Activated CD8-positive, alpha-beta memory T cell treated with anti-CD3 and anti-CD28 coated beads, Interleukin-2, amount 10 ng/mL, durations not matched to agents 7 days and 5 days (primary cell): Measurements from ENCODE around the gene PPP1R3D. TPM values are rescaled to one million over a fixed set of nuclear protein-coding genes. Genes with fewer than 3 reads are reported as not detected.

ENCODE experiments used
- ATAC-seq: fragments of 150-1000 bp; cut with Tn5 transposase; one replicate; pipeline ENCODE4 v1.10.0; 2021; ENCODE audit warnings: moderate library complexity
- CTCF ChIA-PET: fragments of 350-600 bp; sonication (Branson Sonifier 250); formaldehyde crosslinking; loops from one replicate; lab custom pipeline; 2021; ENCODE audit warnings: antibody characterized with exemption; lab: Charles Lee
- DNase-seq: peaks from one replicate; pipeline ENCODE4 v3.0.0-alpha.2; 2020
- H3K27ac Mint-ChIP-seq: one replicate; pipeline ENCODE4 v1.8.0; 2021; ENCODE audit warnings: mild to moderate bottlenecking, mixed read lengths
- H3K27me3 Mint-ChIP-seq: one replicate; pipeline ENCODE4 v1.8.0; 2021; ENCODE audit warnings: mixed read lengths
- H3K36me3 Mint-ChIP-seq: one replicate; pipeline ENCODE4 v1.8.0; 2021; ENCODE audit warnings: mild to moderate bottlenecking, mixed read lengths
- H3K4me1 Mint-ChIP-seq: one replicate; pipeline ENCODE4 v1.8.0; 2021; ENCODE audit warnings: mixed read lengths
- H3K4me3 Mint-ChIP-seq: one replicate; pipeline ENCODE4 v1.8.0; 2021; ENCODE audit warnings: mild to moderate bottlenecking, moderate library complexity, mixed read lengths
- H3K9me3 Mint-ChIP-seq: one replicate; pipeline ENCODE4 v1.8.0; 2022; ENCODE audit warnings: low read depth, mixed read lengths
- total RNA-seq, 2 experiments: library from RNA; stranded (reverse); gene quantifications; one replicate each; pipeline ENCODE4 v1.2.3, GENCODE V29; 2021

PPP1R3D gene
- total RNA-seq, 2 experiments from 2014 or later, result 8.5 to 8.7 TPM

- Mint-ChIP-seq H3K36me3 (peaks cover 12% of the 10 kb centered on the region), H3K27ac (no peak overlapping the region), H3K4me3 (no peak overlapping the region), H3K27me3 (no peaks in the 10 kb centered on the region), H3K9me3 (no peaks in the 10 kb centered on the region), H3K4me1 (peaks cover 36% of the 10 kb centered on the region)
- DNase-seq, result no peak
- ATAC-seq, result no peak
- CTCF ChIA-PET, result interaction anchor here (1.5 to 3.5 kb wide), 2 partner anchors 11 to 112 kb away, joined by 3 to 14 read pairs; partner anchors contain the start of gene SYCP2
Measured at GRCh38 chr20:59944726-59945125, 4.6 kb upstream of the PPP1R3D start.

- H3K9me3 Mint-ChIP-seq, result no peaks in the 10 kb centered on the region
- H3K27ac Mint-ChIP-seq, result no peak overlapping the region
- peaks cover 37% of the 10 kb centered on the region for H3K4me1 Mint-ChIP-seq
- ATAC-seq, result no peak
- CTCF ChIA-PET, result interaction anchor here (1.2 to 2.7 kb wide), 3 partner anchors 7 to 116 kb away, joined by 3 to 15 read pairs (median 6); no protein-coding TSS in a partner anchor
- peaks cover 21% of the 10 kb centered on the region for H3K36me3 Mint-ChIP-seq
- H3K4me3 Mint-ChIP-seq, result no peak overlapping the region
- no peak for DNase-seq
- no peaks in the 10 kb centered on the region for H3K27me3 Mint-ChIP-seq
Measured at GRCh38 chr20:59942245-59942644, 2.1 kb upstream of the PPP1R3D start.

- H3K27ac Mint-ChIP-seq, result peak overlapping the region; percentile 99
- no peak for ATAC-seq
Measured at GRCh38 chr20:59940956-59941294, 820 bp upstream of the PPP1R3D start.

GRCh38 chr20:59939879-59940128 is 301 bp downstream of the PPP1R3D start:
- Mint-ChIP-seq H3K36me3 (peaks cover 19% of the 10 kb centered on the region), H3K4me1 (peaks cover 48% of the 10 kb centered on the region), H3K4me3 (peak overlapping the region; percentile 99), H3K27me3 (no peaks in the 10 kb centered on the region), H3K27ac (peak overlapping the region; percentile 99), H3K9me3 (no peaks in the 10 kb centered on the region)
- CTCF ChIA-PET, result interaction anchor here (0.8 to 2.7 kb wide), 10 partner anchors 8 to 322 kb away, joined by 3 to 15 read pairs (median 4); no protein-coding TSS in a partner anchor
- DNase-seq (no peak), ATAC-seq (peak; percentile 20)

More at GRCh38 chr20:59940956-59941294, 820 bp upstream of the PPP1R3D start:
- no peak for DNase-seq
- Mint-ChIP-seq H3K27me3 (no peaks in the 10 kb centered on the region), H3K4me1 (peaks cover 41% of the 10 kb centered on the region), H3K36me3 (peaks cover 21% of the 10 kb centered on the region), H3K4me3 (peak overlapping the region; percentile 99), H3K9me3 (no peaks in the 10 kb centered on the region)
- CTCF ChIA-PET, result interaction anchor here (0.7 to 2.7 kb wide), 8 partner anchors 9 to 321 kb away, joined by 3 to 15 read pairs (median 6); no protein-coding TSS in a partner anchor

- H3K4me1 Mint-ChIP-seq, result peaks cover 50% of the 10 kb centered on the region
- H3K27ac Mint-ChIP-seq, result peak overlapping the region; percentile 58
- peaks cover 16% of the 10 kb centered on the region for H3K36me3 Mint-ChIP-seq
- H3K4me3 Mint-ChIP-seq, result peak overlapping the region; percentile 99
- H3K9me3 Mint-ChIP-seq, result no peaks in the 10 kb centered on the region
- CTCF ChIA-PET, result interaction anchor here (0.8 to 2.7 kb wide), 6 partner anchors 8 to 117 kb away, joined by 3 to 15 read pairs (median 6); no protein-coding TSS in a partner anchor
- ATAC-seq (no peak), DNase-seq (no peak)
- no peaks in the 10 kb centered on the region for H3K27me3 Mint-ChIP-seq
Measured at GRCh38 chr20:59939052-59939878, 840 bp downstream of the PPP1R3D start.

- Mint-ChIP-seq H3K4me3 (peak overlapping the region; percentile 74), H3K27ac (peak overlapping the region; percentile 58), H3K4me1 (peaks cover 52% of the 10 kb centered on the region), H3K27me3 (no peaks in the 10 kb centered on the region), H3K36me3 (peaks cover 13% of the 10 kb centered on the region), H3K9me3 (no peaks in the 10 kb centered on the region)
- CTCF ChIA-PET, result no interaction called here
- no peak for ATAC-seq
- DNase-seq, result no peak
Measured at GRCh38 chr20:59938696-59939051, 1.4 kb downstream of the PPP1R3D start.

- peaks cover 52% of the 10 kb centered on the region for H3K4me1 Mint-ChIP-seq
- H3K9me3 Mint-ChIP-seq, result no peaks in the 10 kb centered on the region
- ATAC-seq, result no peak
- H3K4me3 Mint-ChIP-seq, result peak overlapping the region; percentile 74
- no peaks in the 10 kb centered on the region for H3K27me3 Mint-ChIP-seq
- no peak for DNase-seq
- CTCF ChIA-PET, result interaction anchor here (1.0 to 1.8 kb wide), 2 partner anchors 23 to 119 kb away, joined by 3 to 6 read pairs; no protein-coding TSS in a partner anchor
- peaks cover 13% of the 10 kb centered on the region for H3K36me3 Mint-ChIP-seq
- H3K27ac Mint-ChIP-seq, result peak overlapping the region; percentile 2
Measured at GRCh38 chr20:59938221-59938620, 1.9 kb downstream of the PPP1R3D start.

GRCh38 chr20:59937150-59937549 is 3.0 kb downstream of the PPP1R3D start:
- H3K4me1 Mint-ChIP-seq, result peaks cover 48% of the 10 kb centered on the region
- ATAC-seq, result no peak
- H3K4me3 Mint-ChIP-seq, result no peak overlapping the region
- CTCF ChIA-PET, result interaction anchor here (1.0 to 1.8 kb wide), 3 partner anchors 9 to 120 kb away, joined by 3 to 6 read pairs (median 3); no protein-coding TSS in a partner anchor
- peaks cover 10% of the 10 kb centered on the region for H3K36me3 Mint-ChIP-seq
- no peaks in the 10 kb centered on the region for H3K27me3 Mint-ChIP-seq
- DNase-seq, result no peak
- H3K27ac Mint-ChIP-seq, result no peak overlapping the region
- no peaks in the 10 kb centered on the region for H3K9me3 Mint-ChIP-seq

- peaks cover 49% of the 10 kb centered on the region for H3K4me1 Mint-ChIP-seq
- no peak overlapping the region for H3K27ac Mint-ChIP-seq
- no peaks in the 10 kb centered on the region for H3K27me3 Mint-ChIP-seq
- ATAC-seq (no peak), DNase-seq (no peak)
- CTCF ChIA-PET, result interaction anchor here (0.7 to 1.8 kb wide), 4 partner anchors 9 to 121 kb away, joined by 3 to 6 read pairs (median 3); no protein-coding TSS in a partner anchor
- no peaks in the 10 kb centered on the region for H3K9me3 Mint-ChIP-seq
- H3K36me3 Mint-ChIP-seq, result peaks cover 12% of the 10 kb centered on the region
- no peak overlapping the region for H3K4me3 Mint-ChIP-seq
Measured at GRCh38 chr20:59936409-59936808, 3.7 kb downstream of the PPP1R3D start.

GRCh38 chr20:59935457-59936185 is 4.5 kb downstream of the PPP1R3D start:
- DNase-seq (no peak), ATAC-seq (no peak)
- H3K4me3 Mint-ChIP-seq, result no peak overlapping the region
- CTCF ChIA-PET, result interaction anchor here (0.7 to 1.7 kb wide), 3 partner anchors 10 to 13 kb away, joined by 3 to 10 read pairs (median 3); no protein-coding TSS in a partner anchor
- H3K27ac Mint-ChIP-seq, result no peak overlapping the region
- H3K36me3 Mint-ChIP-seq, result peaks cover 12% of the 10 kb centered on the region
- no peaks in the 10 kb centered on the region for H3K27me3 Mint-ChIP-seq
- H3K9me3 Mint-ChIP-seq, result no peaks in the 10 kb centered on the region
- peaks cover 46% of the 10 kb centered on the region for H3K4me1 Mint-ChIP-seq

- H3K4me3 Mint-ChIP-seq, result peak overlapping the region; percentile 73
- no peaks in the 10 kb centered on the region for H3K9me3 Mint-ChIP-seq
- CTCF ChIA-PET, result interaction anchor here (0.9 to 2.4 kb wide), 12 partner anchors 8 to 1089 kb away, joined by 3 to 14 read pairs (median 4); no protein-coding TSS in a partner anchor
- DNase-seq (peak; percentile 82), ATAC-seq (peak; percentile 84)
- no peaks in the 10 kb centered on the region for H3K27me3 Mint-ChIP-seq
- H3K4me1 Mint-ChIP-seq, result peaks cover 49% of the 10 kb centered on the region
- peaks cover 12% of the 10 kb centered on the region for H3K36me3 Mint-ChIP-seq
- H3K27ac Mint-ChIP-seq, result peak overlapping the region; percentile 73
Measured at GRCh38 chr20:59933849-59934585, 6.1 kb downstream of the PPP1R3D start.

- H3K27me3 Mint-ChIP-seq, result no peaks in the 10 kb centered on the region
- CTCF ChIA-PET, result interaction anchor here (1.1 to 2.4 kb wide), 6 partner anchors 8 to 1088 kb away, joined by 3 to 14 read pairs (median 6); no protein-coding TSS in a partner anchor
- H3K4me1 Mint-ChIP-seq, result peaks cover 43% of the 10 kb centered on the region
- ATAC-seq (peak; percentile 78), DNase-seq (peak; percentile 80)
- H3K4me3 Mint-ChIP-seq, result peak within 1 kb of the TSS; percentile 73
- no peaks in the 10 kb centered on the region for H3K9me3 Mint-ChIP-seq
- H3K36me3 Mint-ChIP-seq, result peaks cover 8% of the 10 kb centered on the region
- H3K27ac Mint-ChIP-seq, result peak within 1 kb of the TSS; percentile 73
Measured at GRCh38 chr20:59933296-59933848, 6.7 kb downstream of the PPP1R3D start, which contains the start of gene SYCP2. Gene SYCP2 (minus strand): TSS chr20:59933637. CDS start chr20:59922413, 11,224 bp downstream.
